Measurements from ENCODE around the gene PAX7. TPM values are rescaled to one million over a fixed set of nuclear protein-coding genes. Genes with fewer than 3 reads are reported as not detected.

The PAX7 gene
- total RNA-seq, 2 donors from 2014 or later: not detected

GRCh38 chr1:18738126-18738525 lies 107.5 kb downstream of the PAX7 start:
- Histone ChIP-seq H3K27me3 (replicated peaks; ENCODE audit: insufficient read depth) (no peaks in the 10 kb centered on the region), H3K27ac (no peak overlapping the region), H3K4me3 (no peak overlapping the region), H3K36me3 (no peaks in the 10 kb centered on the region), H3K4me1 (ENCODE audit: control insufficient read depth in 1 of 2, low read depth in 2 of 2) (no peaks in the 10 kb centered on the region), H3K9me3 (no peaks in the 10 kb centered on the region)
- ATAC-seq (ENCODE audit: insufficient number of reproducible peaks, low FRiP score, low read depth) (no peak), DNase-seq (ENCODE audit: low spot score) (no peak)
- no peak for TF ChIP-seq CTCF (IDR thresholded peaks at IDR 0.05)

- no peak for TF ChIP-seq CTCF (IDR thresholded peaks at IDR 0.05)
- no peak overlapping the region for H3K27ac ChIP-seq
- DNase-seq (ENCODE audit: low spot score): no peak
These were observed 108.0 kb downstream of the PAX7 start for GRCh38 chr1:18738617-18739016.

GRCh38 chr1:18739408-18739807 lies 108.8 kb downstream of the PAX7 start:
- H3K27ac ChIP-seq: no peak overlapping the region
- H3K4me1 ChIP-seq (ENCODE audit: control insufficient read depth in 1 of 2, low read depth in 2 of 2): no peaks in the 10 kb centered on the region
- H3K36me3 ChIP-seq: no peaks in the 10 kb centered on the region
- no peak overlapping the region for H3K4me3 ChIP-seq
- no peak for ATAC-seq (ENCODE audit: insufficient number of reproducible peaks, low FRiP score, low read depth)
- H3K9me3 ChIP-seq: no peaks in the 10 kb centered on the region
- H3K27me3 ChIP-seq (replicated peaks; ENCODE audit: insufficient read depth): no peaks in the 10 kb centered on the region
- no peak for TF ChIP-seq CTCF (IDR thresholded peaks at IDR 0.05)
- DNase-seq (ENCODE audit: low spot score): no peak

More at GRCh38 chr1:18738617-18739016, 108.0 kb downstream of the PAX7 start:
- Histone ChIP-seq H3K4me3 (no peak overlapping the region), H3K27me3 (replicated peaks; ENCODE audit: insufficient read depth) (no peaks in the 10 kb centered on the region), H3K9me3 (no peaks in the 10 kb centered on the region), H3K36me3 (no peaks in the 10 kb centered on the region), H3K4me1 (ENCODE audit: control insufficient read depth in 1 of 2, low read depth in 2 of 2) (no peaks in the 10 kb centered on the region)
- ATAC-seq (ENCODE audit: insufficient number of reproducible peaks, low FRiP score, low read depth): no peak

- no peaks in the 10 kb centered on the region for H3K4me1 ChIP-seq (ENCODE audit: control insufficient read depth in 1 of 2, low read depth in 2 of 2)
- TF ChIP-seq CTCF (IDR thresholded peaks at IDR 0.05): no peak
- H3K4me3 ChIP-seq: no peak overlapping the region
- DNase-seq (ENCODE audit: low spot score) (no peak), ATAC-seq (ENCODE audit: insufficient number of reproducible peaks, low FRiP score, low read depth) (no peak)
- H3K27ac ChIP-seq: no peak overlapping the region
- no peaks in the 10 kb centered on the region for H3K36me3 ChIP-seq
- H3K9me3 ChIP-seq: no peaks in the 10 kb centered on the region
- no peaks in the 10 kb centered on the region for H3K27me3 ChIP-seq (replicated peaks; ENCODE audit: insufficient read depth)
These were observed 109.3 kb downstream of the PAX7 start for GRCh38 chr1:18739897-18740296.

GRCh38 chr1:18740617-18741016 lies 110.0 kb downstream of the PAX7 start:
- Histone ChIP-seq H3K4me1 (ENCODE audit: control insufficient read depth in 1 of 2, low read depth in 2 of 2) (no peaks in the 10 kb centered on the region), H3K27ac (no peak overlapping the region), H3K27me3 (replicated peaks; ENCODE audit: insufficient read depth) (no peaks in the 10 kb centered on the region), H3K4me3 (no peak overlapping the region), H3K36me3 (no peaks in the 10 kb centered on the region), H3K9me3 (no peaks in the 10 kb centered on the region)
- no peak for TF ChIP-seq CTCF (IDR thresholded peaks at IDR 0.05)
- ATAC-seq (ENCODE audit: insufficient number of reproducible peaks, low FRiP score, low read depth): no peak
- no peak for DNase-seq (ENCODE audit: low spot score)
